Chondrocyte (in vitro differentiated cells): Measurements from ENCODE around the gene RBFA. TPM values are rescaled to one million over a fixed set of nuclear protein-coding genes. Genes with fewer than 3 reads are reported as not detected.

Experiments used
- DNase-seq: peaks from one replicate; pipeline ENCODE4 v3.0.0; 2021; ENCODE audit warnings: mixed read lengths, low spot score
- H3K27ac Mint-ChIP-seq: one replicate; pipeline ENCODE4 v1.8.0; 2021; ENCODE audit warnings: mild to moderate bottlenecking, moderate library complexity, mixed read lengths; ENCODE audit not compliant: unreplicated experiment
- H3K27me3 Mint-ChIP-seq: 2 replicates; pipeline ENCODE4 v1.8.0; 2021; ENCODE audit warnings: low read depth, mixed read lengths
- H3K36me3 Mint-ChIP-seq: 2 replicates; pipeline ENCODE4 v1.8.0; 2021; ENCODE audit warnings: low read depth, mixed read lengths
- H3K4me1 Mint-ChIP-seq: 2 replicates; pipeline ENCODE4 v1.8.0; 2021; ENCODE audit warnings: low read depth, mild to moderate bottlenecking, mixed read lengths
- H3K4me3 Mint-ChIP-seq: one replicate; pipeline ENCODE4 v1.8.0; 2021; ENCODE audit warnings: mild to moderate bottlenecking, moderate library complexity, mixed read lengths; ENCODE audit not compliant: unreplicated experiment
- H3K9me3 Mint-ChIP-seq: 2 replicates; pipeline ENCODE4 v1.8.0; 2021; ENCODE audit warnings: low read depth, mixed read lengths
- total RNA-seq: library from RNA; stranded (reverse); gene quantifications from 3 replicates; pipeline ENCODE4 v1.2.1, GENCODE V29; 2021
- TF ChIP-seq, protein P1 (sequence below): fragments of 200-600 bp; sonication (generic); IDR thresholded peaks from 2 replicates; pipeline ENCODE4 v1.5.0; 2021; ENCODE audit warnings: antibody characterized with exemption, mild to moderate bottlenecking, moderate library complexity

The RBFA gene
- total RNA-seq, 1 donor from 2014 or later = 26.8 TPM

DNA sequence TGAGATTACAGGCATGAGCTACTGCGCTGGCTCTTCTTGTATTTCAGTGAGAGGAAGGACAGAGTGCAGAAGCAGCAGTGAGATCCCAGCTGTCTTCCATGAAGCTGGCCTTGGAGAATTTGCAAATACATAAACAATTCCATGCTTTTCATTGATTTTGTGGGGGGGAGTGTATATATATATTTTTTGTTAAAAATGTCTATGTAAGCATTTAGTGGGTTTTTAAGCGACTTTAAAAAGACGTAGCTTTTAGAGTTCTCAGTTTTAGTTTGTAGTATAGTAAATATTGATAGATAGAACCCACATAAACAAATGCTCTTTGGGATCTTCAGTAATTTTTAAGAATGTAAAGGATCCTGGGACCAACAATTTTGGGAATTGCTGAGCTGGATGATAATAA, 6.3 kb downstream of the RBFA start:
- Mint-ChIP-seq H3K36me3 (peaks cover 17% of the 10 kb centered on the region), H3K9me3 (no peaks in the 10 kb centered on the region), H3K4me1 (peaks cover 10% of the 10 kb centered on the region), H3K4me3 (no peak overlapping the region), H3K27me3 (no peaks in the 10 kb centered on the region), H3K27ac (no peak overlapping the region)
- DNase-seq = no peak
- TF ChIP-seq, protein P1, sequence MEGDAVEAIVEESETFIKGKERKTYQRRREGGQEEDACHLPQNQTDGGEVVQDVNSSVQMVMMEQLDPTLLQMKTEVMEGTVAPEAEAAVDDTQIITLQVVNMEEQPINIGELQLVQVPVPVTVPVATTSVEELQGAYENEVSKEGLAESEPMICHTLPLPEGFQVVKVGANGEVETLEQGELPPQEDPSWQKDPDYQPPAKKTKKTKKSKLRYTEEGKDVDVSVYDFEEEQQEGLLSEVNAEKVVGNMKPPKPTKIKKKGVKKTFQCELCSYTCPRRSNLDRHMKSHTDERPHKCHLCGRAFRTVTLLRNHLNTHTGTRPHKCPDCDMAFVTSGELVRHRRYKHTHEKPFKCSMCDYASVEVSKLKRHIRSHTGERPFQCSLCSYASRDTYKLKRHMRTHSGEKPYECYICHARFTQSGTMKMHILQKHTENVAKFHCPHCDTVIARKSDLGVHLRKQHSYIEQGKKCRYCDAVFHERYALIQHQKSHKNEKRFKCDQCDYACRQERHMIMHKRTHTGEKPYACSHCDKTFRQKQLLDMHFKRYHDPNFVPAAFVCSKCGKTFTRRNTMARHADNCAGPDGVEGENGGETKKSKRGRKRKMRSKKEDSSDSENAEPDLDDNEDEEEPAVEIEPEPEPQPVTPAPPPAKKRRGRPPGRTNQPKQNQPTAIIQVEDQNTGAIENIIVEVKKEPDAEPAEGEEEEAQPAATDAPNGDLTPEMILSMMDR = no peak

DNA sequence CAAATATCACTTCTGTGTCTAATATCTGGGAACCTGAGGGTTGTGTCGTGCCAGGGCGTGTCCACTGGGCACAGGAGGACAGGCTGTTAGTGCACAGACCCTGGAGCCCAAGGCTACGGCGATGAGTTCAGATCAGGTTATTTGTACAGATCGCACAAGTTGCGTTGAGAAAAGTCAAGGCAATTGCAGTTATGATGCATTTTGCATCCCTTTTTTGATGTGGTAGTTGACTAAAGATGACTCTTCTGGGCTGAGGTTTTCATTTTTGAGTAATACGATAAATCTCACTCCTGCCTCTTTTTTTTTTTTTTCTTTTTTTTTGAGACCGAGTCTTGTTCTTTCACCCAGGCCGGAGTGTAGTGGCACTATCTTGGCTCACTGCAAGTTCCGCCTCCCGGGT, 7.2 kb downstream of the RBFA start:
- Mint-ChIP-seq H3K27me3 (no peaks in the 10 kb centered on the region), H3K4me3 (no peak overlapping the region), H3K27ac (no peak overlapping the region), H3K9me3 (no peaks in the 10 kb centered on the region), H3K36me3 (peaks cover 22% of the 10 kb centered on the region), H3K4me1 (peaks cover 1% of the 10 kb centered on the region)
- no peak for DNase-seq
- TF ChIP-seq, protein P1 = no peak

DNA sequence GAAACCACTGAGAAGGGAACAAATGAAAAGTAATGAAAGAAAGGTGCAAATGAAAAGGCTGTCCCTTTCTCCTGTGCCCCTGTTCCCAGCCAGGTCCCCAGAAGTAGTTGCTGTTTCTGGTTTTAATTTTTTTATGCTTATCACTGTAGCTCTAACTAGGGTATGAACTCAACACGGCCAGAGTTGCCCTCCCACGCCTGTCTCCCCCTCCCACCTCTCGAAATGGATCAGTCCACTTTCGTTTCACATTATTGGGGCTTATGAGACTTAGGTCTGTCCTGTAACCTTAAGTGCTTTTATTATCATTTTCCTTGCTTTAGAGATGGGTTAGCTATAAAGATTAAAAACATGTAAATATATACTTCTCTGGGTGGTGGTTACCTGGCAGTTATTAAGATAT, 8.6 kb downstream of the RBFA start:
- Mint-ChIP-seq H3K4me1 (no peaks in the 10 kb centered on the region), H3K9me3 (no peaks in the 10 kb centered on the region), H3K4me3 (no peak overlapping the region), H3K27me3 (no peaks in the 10 kb centered on the region), H3K27ac (no peak overlapping the region), H3K36me3 (peaks cover 23% of the 10 kb centered on the region)
- DNase-seq = no peak
- TF ChIP-seq, protein P1 = no peak

DNA sequence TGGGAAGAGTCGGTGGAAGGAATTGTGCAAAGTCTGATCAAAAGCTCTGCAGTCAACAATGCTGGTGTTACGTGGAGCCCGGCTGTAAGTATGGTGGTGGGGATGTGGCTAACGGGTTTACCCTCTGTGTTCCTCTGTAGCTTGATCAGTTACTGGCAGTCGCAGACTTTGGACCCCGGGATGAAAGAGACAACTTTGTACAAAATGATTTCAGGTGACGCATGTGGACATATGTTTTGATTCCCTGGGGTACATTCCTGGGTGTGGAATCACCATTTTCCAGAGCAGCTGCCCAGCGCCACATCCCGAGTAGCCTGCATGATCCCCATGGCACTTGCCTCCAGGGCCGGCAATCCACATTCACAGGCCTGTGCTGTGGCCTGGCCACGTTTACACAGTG, 9.8 kb downstream of the RBFA start:
- no peaks in the 10 kb centered on the region for H3K4me1 Mint-ChIP-seq
- no peaks in the 10 kb centered on the region for H3K9me3 Mint-ChIP-seq
- H3K36me3 Mint-ChIP-seq = peaks cover 23% of the 10 kb centered on the region
- no peak overlapping the region for H3K27ac Mint-ChIP-seq
- no peak overlapping the region for H3K4me3 Mint-ChIP-seq
- TF ChIP-seq, protein P1 = no peak
- H3K27me3 Mint-ChIP-seq = no peaks in the 10 kb centered on the region
- DNase-seq = no peak

DNA sequence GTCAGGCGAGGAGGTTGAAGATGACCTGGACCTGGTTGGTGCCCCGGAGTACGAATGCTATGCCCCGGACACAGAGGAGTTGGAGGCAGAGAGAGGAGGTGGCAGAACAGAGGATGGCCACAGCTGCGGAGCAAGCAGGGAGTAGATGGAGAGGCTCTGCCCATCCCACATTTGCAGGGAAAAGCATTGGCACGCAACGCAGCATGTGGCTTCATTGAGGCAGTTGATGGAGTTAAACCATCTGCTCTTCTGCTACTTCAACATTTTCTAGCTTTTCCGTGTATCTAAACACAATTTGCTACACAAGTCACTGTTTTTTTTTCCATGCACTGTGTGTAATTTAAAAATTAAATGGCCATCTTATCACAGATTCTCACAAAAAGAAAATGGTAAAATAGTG, 11.8 kb downstream of the RBFA start:
- no peak overlapping the region for H3K27ac Mint-ChIP-seq
- peaks cover 4% of the 10 kb centered on the region for H3K9me3 Mint-ChIP-seq
- no peak for DNase-seq
- H3K4me3 Mint-ChIP-seq = no peak overlapping the region
- H3K36me3 Mint-ChIP-seq = peaks cover 30% of the 10 kb centered on the region
- TF ChIP-seq, protein P1 = no peak
- H3K4me1 Mint-ChIP-seq = no peaks in the 10 kb centered on the region
- no peaks in the 10 kb centered on the region for H3K27me3 Mint-ChIP-seq
